ENCODE data around the gene MLKL.
A peak's percentile ranks its signal among the peaks of the same experiment; 100 is the strongest.
"Not testable (repeated sequence)": the region's sequence is repeated elsewhere in the genome, so short reads cannot be mapped to it uniquely, and the experiment has no call there.

The MLKL gene

DNA sequence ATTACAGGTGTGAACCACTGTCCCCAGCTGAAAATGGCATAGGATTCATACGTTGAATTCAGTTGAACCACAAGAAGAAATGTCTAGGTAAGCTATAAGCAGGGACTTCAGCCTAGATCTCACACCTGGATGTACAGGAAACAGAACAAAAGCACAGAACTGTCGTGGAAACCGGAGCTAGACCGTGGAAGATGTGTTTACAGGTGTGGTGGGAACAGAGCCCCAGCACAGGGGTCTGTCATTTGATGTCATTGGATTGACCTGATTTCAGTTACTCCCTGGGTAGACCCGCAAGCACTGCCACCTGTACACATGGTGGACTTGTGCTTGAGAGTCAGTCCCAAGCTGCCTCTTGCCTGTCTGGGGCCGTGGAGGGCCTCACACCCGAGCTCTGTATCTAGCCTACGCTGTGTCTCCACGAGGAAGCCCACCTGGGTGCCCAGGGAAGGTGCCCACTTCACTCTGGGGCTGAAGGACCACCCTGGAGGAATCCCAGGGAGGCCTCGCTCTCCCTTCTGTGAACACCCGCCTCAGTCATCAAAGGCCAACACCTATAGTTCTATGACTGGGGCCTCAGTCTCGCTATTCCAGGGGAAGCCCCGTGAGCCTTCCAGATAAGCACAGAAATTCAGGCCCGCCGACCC, 32.2 kb upstream of the MLKL start:
- no peak for DNase-seq (ENCODE audit: low read depth)

DNA sequence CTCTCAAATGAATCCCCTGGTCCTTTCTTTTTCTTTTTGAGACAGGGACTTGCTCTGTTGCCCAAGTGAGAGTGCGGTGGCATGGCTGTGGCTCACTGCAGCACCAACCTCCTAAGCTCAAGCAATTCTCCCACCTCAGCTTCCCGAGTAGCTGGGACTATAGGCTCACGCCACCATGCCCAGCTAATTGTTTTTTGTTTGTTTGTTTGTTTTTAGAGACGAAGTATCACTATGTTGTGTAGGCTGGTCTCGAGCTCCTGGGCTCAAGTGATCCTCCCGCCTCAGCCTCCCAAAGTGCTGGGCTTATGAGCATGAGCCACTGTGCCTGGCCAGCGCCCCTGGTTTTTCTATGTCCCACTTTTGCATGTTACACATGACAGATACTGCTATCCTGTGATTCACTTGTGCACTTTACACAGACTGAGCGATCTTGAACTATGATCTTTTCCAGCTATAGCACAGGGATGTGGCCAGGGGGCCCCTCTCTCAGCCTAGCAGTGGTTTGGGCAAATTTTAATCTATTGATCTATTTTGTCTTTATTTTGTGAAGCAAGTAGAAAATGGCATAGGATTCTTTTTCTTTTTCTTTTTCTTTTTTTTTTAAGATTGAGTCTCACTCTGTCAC, 31.3 kb upstream of the MLKL start:
- DNase-seq (ENCODE audit: low read depth) = no peak

DNA sequence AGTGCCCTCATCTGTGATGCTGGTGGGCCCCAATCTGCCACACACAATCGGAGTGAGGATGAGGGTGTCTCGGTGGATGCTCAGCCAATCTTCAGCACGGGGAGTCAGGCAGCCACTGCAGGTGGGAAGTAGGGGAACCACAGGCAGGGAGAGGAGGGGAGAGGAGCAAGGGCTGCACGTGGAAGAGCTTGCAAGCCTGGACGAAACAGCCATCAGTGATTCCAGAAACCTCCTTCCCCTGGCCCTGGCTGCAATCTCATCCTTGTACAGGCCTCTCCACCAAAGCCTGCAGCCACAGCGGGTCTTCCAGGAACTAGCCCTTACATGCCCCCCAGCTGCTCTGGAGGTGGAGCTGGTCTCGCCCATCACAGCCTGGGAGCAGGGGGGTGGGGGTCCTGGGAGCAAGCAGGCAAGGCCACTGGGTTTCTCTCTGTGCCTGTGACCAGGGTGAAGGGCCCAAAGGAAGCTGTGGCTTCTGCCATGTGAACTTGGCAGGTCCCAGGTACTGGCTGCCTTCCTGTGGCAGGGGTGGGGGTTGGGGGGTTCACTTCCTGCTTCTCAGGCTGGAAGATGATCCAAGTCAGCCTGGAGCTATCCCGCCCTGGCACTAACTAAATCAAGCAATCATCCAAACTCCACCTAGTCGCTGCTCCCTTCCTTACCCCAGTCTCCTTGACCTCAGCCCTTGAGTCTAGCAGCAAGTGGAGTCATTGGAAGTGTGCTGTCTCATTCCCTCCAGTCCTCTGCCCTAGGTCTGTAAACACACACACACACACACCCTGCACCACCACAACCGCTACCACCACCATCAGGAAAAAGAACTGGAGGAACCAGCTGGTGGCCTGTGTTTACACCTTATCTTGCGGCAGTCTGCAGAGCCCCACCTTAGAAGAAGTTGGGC, 29.4 kb upstream of the MLKL start:
- DNase-seq (ENCODE audit: low read depth) = no peak

DNA sequence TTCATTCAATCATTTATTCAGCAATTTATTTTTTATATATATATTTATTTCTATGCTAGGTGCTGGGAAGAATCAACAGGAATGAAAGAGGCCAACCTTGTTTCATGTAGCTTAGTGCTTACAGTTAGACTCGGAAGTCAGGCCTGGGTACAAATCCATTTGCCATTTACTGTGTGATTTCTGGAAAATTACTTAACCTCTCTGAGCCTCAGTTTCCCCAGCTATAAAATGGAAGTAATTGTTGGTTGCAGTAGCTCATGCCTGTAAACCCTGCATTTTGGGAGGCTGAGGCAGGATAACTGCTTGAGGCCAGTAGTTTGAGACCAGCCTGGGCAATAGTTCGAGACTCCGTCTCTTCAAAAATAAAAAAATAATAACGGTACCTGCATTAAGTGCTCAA, 27.2 kb upstream of the MLKL start:
- DNase-seq (ENCODE audit: low read depth) = no peak

GRCh38 chr16:74726716-74727115, 26.1 kb upstream of the MLKL start:
- no peak for DNase-seq (ENCODE audit: low read depth)

GRCh38 chr16:74725651-74726455, 25.2 kb upstream of the MLKL start:
- DNase-seq (ENCODE audit: low read depth) = no peak

- no peak for DNase-seq (ENCODE audit: low read depth)
Observed at GRCh38 chr16:74724820-74725549, 24.3 kb upstream of the MLKL start.

DNA sequence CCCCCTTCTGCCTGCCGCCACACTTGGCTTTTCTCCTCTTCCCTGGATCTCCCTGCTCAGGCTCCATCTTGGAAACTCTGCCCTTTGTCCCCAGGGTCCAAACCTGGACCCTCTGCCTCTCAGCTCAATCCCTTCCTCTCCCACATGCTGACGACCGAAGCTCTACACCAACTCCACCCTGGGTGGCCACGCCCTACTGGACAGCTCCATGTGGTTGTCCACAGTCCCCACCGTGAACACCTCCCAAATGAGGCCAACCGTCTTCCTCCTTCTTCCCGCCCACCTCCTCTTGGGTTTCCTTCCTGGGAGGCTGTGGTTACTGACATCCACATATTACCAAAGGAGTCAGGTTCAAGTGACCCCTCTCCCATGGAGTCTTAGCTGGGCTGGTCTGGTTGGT, 22.6 kb upstream of the MLKL start:
- no peak for DNase-seq (ENCODE audit: low read depth)

- DNase-seq (ENCODE audit: low read depth) = not testable (repeated sequence)
Observed at GRCh38 chr16:74722156-74722555, 21.5 kb upstream of the MLKL start.

- DNase-seq (ENCODE audit: low read depth) = no peak
Observed at GRCh38 chr16:74721716-74722115, 21.1 kb upstream of the MLKL start.

GRCh38 chr16:74720579-74720978, 19.9 kb upstream of the MLKL start:
- DNase-seq (ENCODE audit: low read depth) = no peak

DNA sequence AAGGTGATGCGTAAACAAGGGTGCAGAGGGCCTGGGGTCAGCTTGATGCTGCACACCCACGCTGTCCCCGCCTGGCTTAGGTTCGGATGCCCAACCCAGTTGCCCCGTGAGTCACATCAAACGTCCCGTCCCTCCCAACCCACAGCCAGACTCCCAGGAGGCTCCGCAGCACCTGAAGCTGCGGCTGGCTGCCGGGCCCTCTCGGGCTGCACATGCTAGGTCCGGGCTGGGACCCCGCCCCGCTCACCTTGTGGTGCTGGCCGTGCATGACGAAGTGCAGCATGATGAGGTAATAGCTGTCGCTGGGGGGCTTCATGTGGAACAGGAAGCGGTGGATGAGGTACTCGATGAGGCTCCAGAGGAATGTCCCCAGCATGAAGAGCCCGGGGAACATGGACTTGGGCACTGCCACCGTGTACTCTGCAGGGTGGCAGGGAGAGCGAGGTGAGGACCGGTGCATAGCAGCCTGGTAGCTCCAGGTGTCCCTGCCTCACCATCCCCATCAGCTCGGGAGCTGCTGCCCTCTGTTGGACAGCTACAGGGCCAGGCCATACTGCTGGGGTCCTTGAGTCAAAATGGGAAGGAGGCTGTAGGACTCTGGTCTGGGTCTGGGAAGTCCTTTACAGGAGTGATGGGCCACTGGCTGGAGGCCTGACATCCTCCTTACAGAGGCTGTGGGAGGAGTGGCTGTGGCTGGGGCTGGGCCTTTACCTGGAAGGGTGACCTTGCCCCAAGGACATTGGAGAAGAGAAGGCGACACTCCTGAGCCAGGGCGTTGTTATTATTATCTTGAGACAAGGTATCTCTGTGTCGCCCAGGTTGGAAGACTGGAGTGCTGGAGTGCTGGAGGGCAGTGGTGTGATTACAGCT, 18.3 kb upstream of the MLKL start:
- DNase-seq (ENCODE audit: low read depth) = no peak

- no peak for DNase-seq (ENCODE audit: low read depth)
Observed at GRCh38 chr16:74718140-74718539, 17.5 kb upstream of the MLKL start.

GRCh38 chr16:74717367-74717766, 16.7 kb upstream of the MLKL start:
- no peak for DNase-seq (ENCODE audit: low read depth)

- no peak for DNase-seq (ENCODE audit: low read depth)
Observed at GRCh38 chr16:74716355-74716754, 15.7 kb upstream of the MLKL start.

- no peak for DNase-seq (ENCODE audit: low read depth)
Observed at GRCh38 chr16:74713876-74714275, 13.2 kb upstream of the MLKL start.

DNA sequence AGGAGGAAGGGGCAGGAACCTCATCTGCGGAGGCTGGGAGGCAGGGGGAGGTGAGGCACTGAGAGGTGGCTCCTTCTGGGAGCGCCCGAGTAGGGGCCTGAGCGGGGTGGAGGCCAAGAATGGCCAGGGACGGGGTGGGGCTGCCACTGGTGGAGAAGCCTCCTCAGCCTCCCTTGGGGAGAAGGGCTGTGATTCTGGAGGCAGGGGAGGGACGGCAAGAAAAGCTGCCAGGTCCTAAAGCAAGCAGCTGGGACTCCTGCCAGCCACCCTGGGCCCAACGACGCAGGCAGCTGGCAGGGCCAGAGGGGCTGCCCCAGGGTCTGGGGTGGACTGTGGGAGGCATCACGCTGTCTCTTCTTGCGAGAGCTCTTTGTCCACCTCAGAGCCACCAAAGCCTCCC, 12.7 kb upstream of the MLKL start:
- DNase-seq (ENCODE audit: low read depth) = no peak

GRCh38 chr16:74711938-74712337, 11.3 kb upstream of the MLKL start:
- no peak for DNase-seq (ENCODE audit: low read depth)

DNA sequence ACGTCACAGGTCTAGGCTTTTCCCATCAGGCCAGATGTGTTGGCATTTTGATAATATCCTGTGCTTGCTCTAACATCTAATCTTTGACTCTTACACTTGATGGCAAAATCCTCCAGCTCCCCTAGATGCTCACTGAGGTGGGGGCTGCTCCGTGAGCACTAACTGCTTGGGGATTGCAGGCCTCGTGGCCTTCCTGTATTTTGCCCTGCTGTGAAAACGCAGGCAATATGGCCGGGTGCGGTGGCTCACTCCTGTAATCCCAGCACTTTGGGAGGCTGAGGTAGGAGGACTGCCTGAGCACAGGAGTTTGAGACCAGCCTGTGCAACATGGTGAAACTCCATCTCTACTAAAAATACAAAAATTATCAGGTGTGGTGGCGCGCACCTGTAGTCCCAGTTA, 9.7 kb upstream of the MLKL start:
- no peak for DNase-seq (ENCODE audit: low read depth)

- peak; percentile 81 for DNase-seq (ENCODE audit: low read depth)
Observed at GRCh38 chr16:74709441-74709877, 8.8 kb upstream of the MLKL start.

- DNase-seq (ENCODE audit: low read depth) = no peak
Observed at GRCh38 chr16:74700116-74700437, 585 bp downstream of the MLKL start.
